SK-N-SH (cell line): ENCODE data around the gene DYRK2. TPM values are rescaled to one million over a fixed set of nuclear protein-coding genes. Genes with fewer than 3 reads are reported as not detected.

Experiments
- CTCF ChIA-PET: fragments of 300-600, 350-600 bp; formaldehyde crosslinking; extraction: SDS; loops from one replicate; lab custom pipeline; 2021; lab: Yijun Ruan, JAX
- POLR2A ChIA-PET: fragments of 350-600 bp; sonication (Branson Sonifier 250); formaldehyde crosslinking; extraction: SDS; loops from one replicate; lab custom pipeline; 2020; ENCODE audit warnings: antibody characterized with exemption, inconsistent platforms; lab: Yijun Ruan, JAX
- DNase-seq: peaks from one replicate; pipeline ENCODE4 v3.0.0; 2012
- H2AFZ ChIP-seq: fragments of 200-600 bp; sonication (generic); 2 replicates; pipeline ENCODE4 v1.8.1; 2016; ENCODE audit warnings: antibody characterized with exemption, mild to moderate bottlenecking, low read depth
- H3F3A ChIP-seq: fragments of 200-600 bp; sonication (generic); replicated peaks from 2 replicates; pipeline ENCODE3; 2016; ENCODE audit warnings: antibody characterized with exemption, mild to moderate bottlenecking; ENCODE audit not compliant: insufficient read depth
- H3K27ac ChIP-seq, 2 experiments: fragments of 200-500 bp in 1 of 2; fragments of 200-600 bp in 1 of 2; sonication (Bioruptor generic) in 1 of 2; sonication (generic), shearing (Covaris generic) in 1 of 2; 2 replicates each; pipeline versions ENCODE4 v1.5.1 to v1.6.1; 2014 to 2016; ENCODE audit warnings: low read depth in 2 of 2, inconsistent platforms in 1 of 2, low read length in 1 of 2, mild to moderate bottlenecking in 1 of 2, mixed read lengths in 1 of 2
- H3K27me3 ChIP-seq: fragments of 200-600 bp; sonication (generic), shearing (Covaris generic); 2 replicates; pipeline ENCODE4 v1.6.1; 2016; ENCODE audit warnings: mixed run types; ENCODE audit not compliant: insufficient read depth
- H3K36me3 ChIP-seq, 2 experiments: fragments of 200-500 bp in 1 of 2; fragments of 200-600 bp in 1 of 2; sonication (Bioruptor generic) in 1 of 2; sonication (generic) in 1 of 2; replicated peaks in 1 of 2; 2 replicates each; pipeline versions ENCODE3 to v1.5.1; 2014 to 2016; ENCODE audit warnings: low read length in 1 of 2, mild to moderate bottlenecking in 1 of 2; ENCODE audit not compliant: insufficient read depth in 2 of 2, control insufficient read depth in 1 of 2
- H3K4me1 ChIP-seq, 2 experiments: fragments of 200-500 bp in 1 of 2; fragments of 200-600 bp in 1 of 2; sonication (Bioruptor generic) in 1 of 2; sonication (generic), shearing (Covaris generic) in 1 of 2; 2 replicates each; pipeline versions ENCODE4 v1.5.1 to v1.6.1; 2014 to 2016; ENCODE audit warnings: low read depth in 1 of 2, low read length in 1 of 2, mixed run types in 1 of 2; ENCODE audit not compliant: insufficient read depth in 2 of 2, control insufficient read depth in 1 of 2
- H3K4me2 ChIP-seq: fragments of 200-600 bp; sonication (generic), shearing (Covaris generic); 2 replicates; pipeline ENCODE4 v1.6.1; 2017; ENCODE audit warnings: mixed run types
- H3K4me3 ChIP-seq, 2 experiments: fragments of 200-500 bp in 1 of 2; fragments of 200-600 bp in 1 of 2; sonication (Bioruptor generic) in 1 of 2; sonication (generic), shearing (Covaris generic) in 1 of 2; 2 replicates each; pipeline versions ENCODE4 v1.5.1 to v1.8.1; 2014 to 2016; ENCODE audit warnings: low read depth in 2 of 2, inconsistent platforms in 1 of 2, low read length in 1 of 2, mild to moderate bottlenecking in 1 of 2, mixed read lengths in 1 of 2, moderate library complexity in 1 of 2
- H3K79me2 ChIP-seq: fragments of 200-600 bp; sonication (generic); 2 replicates; pipeline ENCODE4 v1.8.1; 2017; ENCODE audit warnings: mild to moderate bottlenecking; ENCODE audit not compliant: insufficient read depth
- H3K9ac ChIP-seq: fragments of 200-600 bp; sonication (generic); 2 replicates; pipeline ENCODE4 v1.6.1; 2017; ENCODE audit warnings: mixed run types
- H3K9me2 ChIP-seq: fragments of 200-600 bp; sonication (generic); 2 replicates; pipeline ENCODE4 v1.6.1; 2017; ENCODE audit warnings: mixed run types
- H3K9me3 ChIP-seq: fragments of 200-600 bp; sonication (generic); 2 replicates; pipeline ENCODE4 v1.6.1; 2017; ENCODE audit warnings: mixed run types, mild to moderate bottlenecking, moderate library complexity
- H4K20me1 ChIP-seq: fragments of 200-600 bp; sonication (generic); 2 replicates; pipeline ENCODE4 v1.6.1; 2017; ENCODE audit warnings: mild to moderate bottlenecking, mixed run types; ENCODE audit not compliant: insufficient read depth
- CHD2 ChIP-seq: fragments of 150-350 bp; IDR thresholded peaks from 2 replicates; pipeline ENCODE4 v1.6.1; 2018; ENCODE audit warnings: low read length; ENCODE audit not compliant: partially characterized antibody
- EZH2phosphoT487 ChIP-seq: fragments of 200-600 bp; sonication (generic); IDR thresholded peaks from 2 replicates; pipeline ENCODE4 v1.6.1; 2017; ENCODE audit warnings: low read depth, mixed run types, mild to moderate bottlenecking, antibody characterized with exemption, moderate library complexity, borderline replicate concordance
- IRF3 ChIP-seq: fragments of 150-350 bp; IDR thresholded peaks from 2 replicates; pipeline ENCODE4 v1.6.1; 2016; ENCODE audit warnings: mild to moderate bottlenecking, low read depth, low read length
- MXI1 ChIP-seq: IDR thresholded peaks from 2 replicates; pipeline ENCODE4 v1.6.1; 2012; ENCODE audit warnings: mild to moderate bottlenecking, low read depth, low read length, improper control_type of control experiment
- NFIC ChIP-seq: IDR thresholded peaks from 2 replicates; pipeline ENCODE4 v1.4.0; 2012; ENCODE audit warnings: borderline replicate concordance
- PBX3 ChIP-seq: IDR thresholded peaks from 2 replicates; pipeline ENCODE4; 2012
- POLR2AphosphoS5 ChIP-seq: IDR thresholded peaks from 2 replicates; pipeline ENCODE4 v1.6.1; 2012; ENCODE audit warnings: low read depth, low read length
- RCOR1 ChIP-seq: fragments of 150-350 bp; IDR thresholded peaks from 2 replicates; pipeline ENCODE4 v1.6.1; 2017; ENCODE audit warnings: antibody characterized with exemption, low read length
- RFX5 ChIP-seq: IDR thresholded peaks from 2 replicates; pipeline ENCODE4 v1.6.1; 2012; ENCODE audit warnings: mild to moderate bottlenecking, improper control_type of control experiment, low read length
- SIN3A ChIP-seq: IDR thresholded peaks from 2 replicates; pipeline ENCODE4 v1.6.1; 2012; ENCODE audit warnings: low read depth, mild to moderate bottlenecking, low read length, moderate library complexity, borderline replicate concordance
- USF2 ChIP-seq: fragments of 150-350 bp; IDR thresholded peaks from 2 replicates; pipeline ENCODE4 v1.6.1; 2017; ENCODE audit warnings: antibody characterized with exemption, low read length, low read depth, borderline replicate concordance
- WGBS: methylation state at CpG from one replicate; pipeline ENCODE4 v1.1.6; 2017; ENCODE audit warnings: low lambda C conversion rate; 5-methylcytosine and 5-hydroxymethylcytosine counted together
- polyA plus RNA-seq, 3 experiments: library from polyadenylated mRNA; depleted of rRNA; stranded (reverse); fragments of >200 nt; gene quantifications; 2 replicates each; pipeline ENCODE4 v1.2.3, GENCODE V29; 2012
- TF ChIP-seq, protein P1 (sequence below): IDR thresholded peaks from 2 replicates; pipeline ENCODE4 v1.4.0; 2012; ENCODE audit warnings: low read depth, borderline replicate concordance
- TF ChIP-seq, protein P2 (sequence below): IDR thresholded peaks from 2 replicates; pipeline ENCODE4 v1.4.0; 2012; ENCODE audit warnings: low read depth

The DYRK2 gene
- polyA plus RNA-seq, 1 of the 3 experiments (the other 2 are of a cell fraction): 48.8 TPM

DNA sequence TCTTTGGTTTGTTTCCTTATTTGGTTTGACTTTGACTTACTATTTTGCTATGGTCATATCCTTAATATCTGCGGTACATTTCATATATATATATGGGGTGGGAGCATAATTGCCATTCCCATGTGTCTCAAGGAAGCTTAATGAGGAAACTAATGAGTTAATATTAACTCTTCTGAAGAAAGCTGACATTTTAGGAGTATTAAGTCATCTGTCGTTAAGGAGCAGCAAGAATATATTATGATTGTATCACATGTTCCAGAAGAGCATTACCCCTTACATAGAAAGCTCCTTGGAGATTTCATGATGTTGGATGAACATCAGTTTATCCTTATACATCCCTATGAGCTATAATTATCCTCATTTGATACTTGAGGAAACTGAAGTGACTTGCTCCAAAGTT, 15.6 kb downstream of the DYRK2 start (continued):
- TF ChIP-seq, protein P1, sequence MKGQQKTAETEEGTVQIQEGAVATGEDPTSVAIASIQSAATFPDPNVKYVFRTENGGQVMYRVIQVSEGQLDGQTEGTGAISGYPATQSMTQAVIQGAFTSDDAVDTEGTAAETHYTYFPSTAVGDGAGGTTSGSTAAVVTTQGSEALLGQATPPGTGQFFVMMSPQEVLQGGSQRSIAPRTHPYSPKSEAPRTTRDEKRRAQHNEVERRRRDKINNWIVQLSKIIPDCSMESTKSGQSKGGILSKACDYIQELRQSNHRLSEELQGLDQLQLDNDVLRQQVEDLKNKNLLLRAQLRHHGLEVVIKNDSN: no peak
- no peak for TF ChIP-seq CHD2

- Histone ChIP-seq H3K9me2 (no peaks in the 10 kb centered on the region), H3K4me3 (no peak overlapping the region), H3K9me3 (no peaks in the 10 kb centered on the region), H3K9ac (no peak overlapping the region), H4K20me1 (no peaks in the 10 kb centered on the region), H3K4me1 (peaks cover 28 to 48% of the 10 kb centered on the region in 2 experiments), H3K79me2 (peaks cover 80% of the 10 kb centered on the region), H3F3A (peaks cover 45% of the 10 kb centered on the region), H3K36me3 (peaks cover 13 to 37% of the 10 kb centered on the region in 2 experiments), H3K27ac (peak overlapping the region in 1 of 2 experiments; percentile 96; a peak in 1 of 4 replicates), H2AFZ (no peak overlapping the region), H3K4me2 (no peak overlapping the region), H3K27me3 (no peaks in the 10 kb centered on the region)
- ChIA-PET POLR2A (no interaction called here), CTCF (interaction anchor here (1.1 to 1.5 kb wide), 2 partner anchors 57 to 278 kb away, joined by 3 to 5 read pairs; no protein-coding TSS in a partner anchor)
- TF ChIP-seq POLR2AphosphoS5 (peak; percentile 10; the same call in 1 of the 2 replicates), NFIC (no peak)
- 100% methylated on average over 1 of the region's 1 CpG for WGBS
- DNase-seq: no peak
These were observed 17.1 kb downstream of the DYRK2 start for GRCh38 chr12:67665679-67666078.

DNA sequence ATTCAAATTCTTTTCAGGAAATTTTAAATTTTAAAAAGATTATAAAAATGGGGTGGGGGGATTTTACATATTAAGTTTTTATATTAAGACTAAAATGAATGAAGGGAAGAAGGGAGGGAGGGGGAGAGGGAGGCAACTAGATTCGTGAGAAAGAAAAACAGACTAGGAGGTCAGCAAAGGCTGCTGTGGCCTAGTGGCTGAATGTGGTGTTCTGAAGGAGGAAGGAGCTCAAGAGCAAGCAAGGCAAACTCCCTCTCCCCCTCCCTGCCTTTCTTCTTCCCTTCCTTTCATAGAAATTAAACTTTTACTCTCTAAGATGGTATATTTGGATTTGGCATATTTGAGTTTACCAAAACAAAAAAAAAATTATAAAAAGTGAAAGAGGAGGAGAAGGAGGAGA, 18.1 kb downstream of the DYRK2 start:
- Histone ChIP-seq H3K79me2 (peaks cover 73% of the 10 kb centered on the region), H2AFZ (no peak overlapping the region), H3K4me1 (peaks cover 21 to 41% of the 10 kb centered on the region in 2 experiments), H3K4me2 (no peak overlapping the region), H3K27ac (peak overlapping the region in 1 of 2 experiments; percentile 96; a peak in 2 of 4 replicates), H3K9me2 (no peaks in the 10 kb centered on the region), H3F3A (peaks cover 45% of the 10 kb centered on the region), H3K9ac (no peak overlapping the region), H4K20me1 (no peaks in the 10 kb centered on the region), H3K36me3 (peaks cover 13 to 36% of the 10 kb centered on the region in 2 experiments), H3K27me3 (no peaks in the 10 kb centered on the region), H3K9me3 (no peaks in the 10 kb centered on the region), H3K4me3 (no peak overlapping the region)
- no peak for DNase-seq
- WGBS: 83% methylated on average over 1 of the region's 1 CpG
- POLR2A ChIA-PET: no interaction called here
- no peak for TF ChIP-seq RCOR1
- no peak for TF ChIP-seq MXI1
- TF ChIP-seq EZH2phosphoT487: no peak
- CTCF ChIA-PET: no interaction called here

DNA sequence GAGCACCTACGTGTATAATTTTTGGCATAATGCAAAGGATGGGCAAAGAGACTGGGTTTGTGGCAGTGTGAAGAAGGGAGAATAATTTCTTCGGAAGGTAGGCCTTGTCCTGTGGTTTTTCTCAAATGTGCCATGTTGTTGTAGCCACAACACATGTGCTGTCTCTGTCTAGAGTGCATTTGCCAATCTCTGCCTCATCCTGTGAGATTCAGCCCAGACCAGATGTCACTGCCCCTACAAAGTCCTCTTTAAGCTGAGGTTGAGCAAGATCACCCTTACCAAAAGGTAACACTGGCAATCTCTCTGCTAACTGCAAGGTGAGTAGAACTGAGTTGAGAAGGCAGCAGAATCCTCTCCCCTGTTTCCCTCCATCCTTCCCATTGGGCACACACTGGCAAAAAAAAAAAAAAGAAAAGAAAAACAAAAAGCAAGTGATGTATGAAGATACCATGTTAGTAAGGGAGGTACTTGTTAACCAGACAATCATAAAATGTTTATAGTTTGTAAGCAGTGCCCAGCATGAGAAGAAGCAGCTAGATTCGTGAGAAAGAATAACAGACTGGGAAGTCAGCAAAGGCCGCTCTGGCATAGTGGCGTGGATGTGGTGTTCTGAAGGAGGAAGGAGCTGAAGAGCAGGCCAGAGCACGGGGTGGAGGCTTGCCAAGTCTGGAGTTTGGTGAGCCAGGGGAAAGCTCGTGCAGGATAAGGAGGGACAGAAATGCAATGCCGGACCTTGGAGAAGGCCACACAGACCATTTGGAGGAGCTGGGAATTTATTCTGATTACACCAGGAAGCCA, 18.9 kb downstream of the DYRK2 start:
- Histone ChIP-seq H3K4me2 (no peak overlapping the region), H4K20me1 (no peaks in the 10 kb centered on the region), H3K4me1 (peaks cover 19 to 38% of the 10 kb centered on the region in 2 experiments), H3K4me3 (no peak overlapping the region), H2AFZ (no peak overlapping the region), H3K27me3 (no peaks in the 10 kb centered on the region), H3K9ac (no peak overlapping the region), H3K9me3 (no peaks in the 10 kb centered on the region), H3K9me2 (no peaks in the 10 kb centered on the region), H3F3A (peaks cover 43% of the 10 kb centered on the region), H3K79me2 (peaks cover 65% of the 10 kb centered on the region), H3K36me3 (peaks cover 13 to 31% of the 10 kb centered on the region in 2 experiments), H3K27ac (peak overlapping the region in 1 of 2 experiments; percentile 96; a peak in 1 of 4 replicates)
- no peak for DNase-seq
- POLR2A ChIA-PET: no interaction called here
- CTCF ChIA-PET: no interaction called here
- 89% methylated on average over 8 of the region's 8 CpGs for WGBS
- TF ChIP-seq IRF3 (no peak), PBX3 (no peak), USF2 (no peak), SIN3A (no peak), RFX5 (no peak), NFIC (peak; percentile 35; the same call in 1 of the 2 replicates), RCOR1 (no peak), POLR2AphosphoS5 (0 out of 2 replicates have a peak, but pooled peaks have one; percentile 1)
- TF ChIP-seq, protein P2, sequence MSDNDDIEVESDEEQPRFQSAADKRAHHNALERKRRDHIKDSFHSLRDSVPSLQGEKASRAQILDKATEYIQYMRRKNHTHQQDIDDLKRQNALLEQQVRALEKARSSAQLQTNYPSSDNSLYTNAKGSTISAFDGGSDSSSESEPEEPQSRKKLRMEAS: no peak
